Measurements from ENCODE around the gene HUS1B.

HUS1B gene

GRCh38 chr6:641225-641985 lies 15.5 kb downstream of the HUS1B start:
- no peaks in the 10 kb centered on the region for H3K4me1 ChIP-seq (ENCODE audit: low read length)
- H3K27ac ChIP-seq (ENCODE audit: low read length) = no peak overlapping the region
- H3K9ac ChIP-seq (ENCODE audit: low read length) = no peak overlapping the region
- H3K4me2 ChIP-seq (ENCODE audit: low read depth, low read length) = no peak overlapping the region
- H2AFZ ChIP-seq (ENCODE audit: low read length) = no peak overlapping the region
- no peaks in the 10 kb centered on the region; the same call in 1 of the 2 replicates for H3K79me2 ChIP-seq (ENCODE audit: low read length)
- H3F3A ChIP-seq (ENCODE audit: insufficient read depth, low read length) = no peaks in the 10 kb centered on the region
- TF ChIP-seq EZH2 (optimal IDR thresholded peaks at IDR 0.05; ENCODE audit: low read depth, low read length) (no peak), EZH2phosphoT487 (IDR thresholded peaks at IDR 0.05; ENCODE audit: low read length) (no peak), CTCF (IDR thresholded peaks at IDR 0.05; ENCODE audit: low read length) (no peak)
- H3K36me3 ChIP-seq (replicated peaks; ENCODE audit: insufficient read depth, low read length) = no peaks in the 10 kb centered on the region
- no peaks in the 10 kb centered on the region for H4K20me1 ChIP-seq (ENCODE audit: insufficient read depth, low read length)
- H3K9me3 ChIP-seq (replicated peaks; ENCODE audit: insufficient read depth, low read length) = no peaks in the 10 kb centered on the region
- no peaks in the 10 kb centered on the region for H3K9me2 ChIP-seq (replicated peaks; ENCODE audit: insufficient read depth, low read length)
- no peak for DNase-seq
- no peaks in the 10 kb centered on the region for H3K27me3 ChIP-seq (replicated peaks; ENCODE audit: insufficient read depth, low read length)
- H3K4me3 ChIP-seq (ENCODE audit: low read length) = no peak overlapping the region

- Histone ChIP-seq H3K27ac (ENCODE audit: low read length) (no peak overlapping the region), H3F3A (ENCODE audit: insufficient read depth, low read length) (no peaks in the 10 kb centered on the region), H3K9me3 (replicated peaks; ENCODE audit: insufficient read depth, low read length) (no peaks in the 10 kb centered on the region), H3K9me2 (replicated peaks; ENCODE audit: insufficient read depth, low read length) (no peaks in the 10 kb centered on the region), H4K20me1 (ENCODE audit: insufficient read depth, low read length) (no peaks in the 10 kb centered on the region), H3K27me3 (replicated peaks; ENCODE audit: insufficient read depth, low read length) (no peaks in the 10 kb centered on the region), H3K9ac (ENCODE audit: low read length) (no peak overlapping the region), H2AFZ (ENCODE audit: low read length) (no peak overlapping the region), H3K4me1 (ENCODE audit: low read length) (no peaks in the 10 kb centered on the region), H3K79me2 (ENCODE audit: low read length) (no peaks in the 10 kb centered on the region; the same call in 1 of the 2 replicates), H3K4me2 (ENCODE audit: low read depth, low read length) (no peak overlapping the region), H3K36me3 (replicated peaks; ENCODE audit: insufficient read depth, low read length) (no peaks in the 10 kb centered on the region), H3K4me3 (ENCODE audit: low read length) (no peak overlapping the region)
- DNase-seq = no peak
- TF ChIP-seq EZH2phosphoT487 (IDR thresholded peaks at IDR 0.05; ENCODE audit: low read length) = no peak
- TF ChIP-seq EZH2 (optimal IDR thresholded peaks at IDR 0.05; ENCODE audit: low read depth, low read length) = no peak
- TF ChIP-seq CTCF (IDR thresholded peaks at IDR 0.05; ENCODE audit: low read length) = no peak
Observed at GRCh38 chr6:636488-636887, 20.4 kb downstream of the HUS1B start.

GRCh38 chr6:635233-635632 lies 21.7 kb downstream of the HUS1B start:
- Histone ChIP-seq H3K79me2 (ENCODE audit: low read length) (no peaks in the 10 kb centered on the region), H3K9me2 (replicated peaks; ENCODE audit: insufficient read depth, low read length) (no peaks in the 10 kb centered on the region), H3K27me3 (replicated peaks; ENCODE audit: insufficient read depth, low read length) (no peaks in the 10 kb centered on the region), H3K9me3 (replicated peaks; ENCODE audit: insufficient read depth, low read length) (no peaks in the 10 kb centered on the region), H3F3A (ENCODE audit: insufficient read depth, low read length) (no peaks in the 10 kb centered on the region; the same call in 1 of the 2 replicates), H3K4me3 (ENCODE audit: low read length) (no peak overlapping the region), H3K4me1 (ENCODE audit: low read length) (no peaks in the 10 kb centered on the region), H3K36me3 (replicated peaks; ENCODE audit: insufficient read depth, low read length) (no peaks in the 10 kb centered on the region), H3K27ac (ENCODE audit: low read length) (no peak overlapping the region), H2AFZ (ENCODE audit: low read length) (no peak overlapping the region), H3K4me2 (ENCODE audit: low read depth, low read length) (no peak overlapping the region), H4K20me1 (ENCODE audit: insufficient read depth, low read length) (no peaks in the 10 kb centered on the region), H3K9ac (ENCODE audit: low read length) (no peak overlapping the region)
- no peak for TF ChIP-seq EZH2phosphoT487 (IDR thresholded peaks at IDR 0.05; ENCODE audit: low read length)
- no peak for TF ChIP-seq CTCF (IDR thresholded peaks at IDR 0.05; ENCODE audit: low read length)
- no peak for TF ChIP-seq EZH2 (optimal IDR thresholded peaks at IDR 0.05; ENCODE audit: low read depth, low read length)
- no peak for DNase-seq
